Kidney tubule cell (primary cell): Measurements from ENCODE around the gene PHIP.

Experiments
- DNase-seq: peaks from one replicate; pipeline ENCODE4 v3.0.0-alpha.2; 2018; ENCODE audit warnings: low spot score

Gene PHIP

DNA sequence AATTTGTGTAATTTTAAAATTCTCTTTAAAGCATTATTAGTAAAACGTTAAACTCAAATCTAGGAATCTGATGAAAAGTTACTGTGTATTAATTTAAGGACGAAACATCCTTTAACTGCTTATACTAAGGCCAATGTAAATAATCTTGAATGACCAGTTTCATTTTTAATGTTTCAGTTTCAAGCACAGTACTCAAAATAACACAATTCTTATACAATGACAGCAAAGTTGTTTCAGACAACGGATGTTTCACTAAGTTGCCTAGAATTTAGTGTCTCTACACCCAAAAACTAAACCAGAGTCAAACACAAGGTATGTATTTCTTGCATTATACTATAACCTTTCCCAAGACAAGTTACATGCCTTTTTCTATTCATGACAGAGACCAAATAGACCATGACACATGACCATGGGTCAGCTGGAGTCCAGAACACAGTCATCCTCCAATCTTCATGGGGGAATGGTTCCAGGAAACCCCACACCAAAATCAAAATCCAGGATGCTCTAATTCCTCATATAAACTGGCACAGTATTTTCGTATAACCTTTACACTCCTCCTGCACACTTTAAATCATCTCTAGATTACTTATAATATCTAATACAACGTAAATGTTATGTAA lies 7.7 kb downstream of the PHIP start:
- DNase-seq, result peak; percentile 44

GRCh38 chr6:79066828-79067227 lies 11.2 kb downstream of the PHIP start:
- DNase-seq, result no peak

DNA sequence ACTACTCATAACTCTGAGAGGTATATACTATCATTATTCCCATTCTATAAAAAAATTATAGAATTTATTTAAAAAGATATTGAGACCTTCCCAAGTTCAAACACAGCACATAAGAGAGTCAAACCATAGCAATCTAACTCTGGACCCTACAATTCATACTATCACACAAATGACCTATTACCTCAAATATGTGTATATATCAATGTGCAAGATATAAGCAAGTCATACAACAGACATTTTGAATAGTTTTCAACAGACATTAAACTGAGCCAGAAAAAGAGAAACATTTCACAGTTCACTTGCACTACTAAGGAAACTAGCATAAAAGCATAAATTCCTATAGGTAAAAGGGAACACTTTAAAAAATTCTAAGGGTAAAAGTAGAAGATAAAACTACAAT lies 11.7 kb downstream of the PHIP start:
- no peak for DNase-seq

DNA sequence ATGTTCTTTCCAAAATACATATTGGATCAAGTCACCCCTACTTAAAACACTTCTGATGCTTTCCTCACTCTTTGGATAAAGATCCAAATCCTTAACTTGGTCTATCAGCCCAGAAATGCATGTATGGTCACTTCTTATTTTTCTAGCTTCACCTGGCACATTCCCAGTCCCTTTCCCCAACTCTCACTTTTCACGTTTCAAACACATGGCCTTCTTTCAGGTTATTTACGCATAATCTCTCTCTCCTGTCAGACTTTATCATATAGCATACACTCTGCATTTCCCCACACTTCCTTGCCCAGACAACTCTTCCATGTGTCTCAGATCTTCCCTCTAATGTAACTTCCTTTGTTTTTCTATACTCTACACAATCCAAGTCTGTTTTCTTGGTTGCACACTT lies 12.8 kb downstream of the PHIP start:
- no peak for DNase-seq

DNA sequence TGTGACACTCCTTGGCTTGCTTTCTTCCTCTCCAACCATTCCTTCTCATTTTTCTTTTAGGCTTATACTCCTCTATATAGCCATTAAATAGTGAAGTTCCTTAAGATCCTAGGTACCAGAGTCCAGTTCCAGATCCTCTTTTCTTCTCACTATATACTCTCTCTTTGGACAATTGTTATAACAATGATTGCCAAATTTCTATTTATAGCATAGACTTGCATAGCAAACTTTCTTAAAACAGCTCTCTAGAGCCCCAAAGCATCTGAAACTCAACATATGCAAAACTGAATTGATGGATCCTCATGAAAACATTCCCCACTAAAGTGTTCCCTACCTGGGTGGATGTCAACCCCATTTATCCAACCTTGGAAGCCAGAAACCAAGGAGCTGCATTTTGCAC lies 13.4 kb downstream of the PHIP start:
- DNase-seq, result no peak

GRCh38 chr6:79062708-79063107 lies 15.3 kb downstream of the PHIP start:
- no peak for DNase-seq

DNA sequence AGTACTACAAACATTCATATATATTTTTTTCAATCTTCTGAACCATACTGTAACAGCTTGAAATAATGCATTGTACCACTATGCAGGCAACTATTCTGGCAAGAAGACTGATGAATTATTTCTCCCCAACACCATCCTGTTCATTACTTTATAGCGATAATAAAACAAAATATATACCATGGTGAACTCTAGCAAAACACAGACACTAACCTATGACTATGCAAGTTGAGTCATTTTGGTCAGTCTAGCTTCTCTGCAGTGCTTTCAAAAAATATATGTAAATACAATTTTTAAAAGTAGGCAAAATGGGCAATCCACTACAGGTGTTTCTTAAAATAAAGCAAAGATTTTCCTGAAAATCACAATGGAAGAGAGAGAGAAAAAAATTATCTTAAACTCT lies 20.3 kb downstream of the PHIP start:
- no peak for DNase-seq

GRCh38 chr6:79056226-79056625 lies 21.8 kb downstream of the PHIP start:
- no peak for DNase-seq

DNA sequence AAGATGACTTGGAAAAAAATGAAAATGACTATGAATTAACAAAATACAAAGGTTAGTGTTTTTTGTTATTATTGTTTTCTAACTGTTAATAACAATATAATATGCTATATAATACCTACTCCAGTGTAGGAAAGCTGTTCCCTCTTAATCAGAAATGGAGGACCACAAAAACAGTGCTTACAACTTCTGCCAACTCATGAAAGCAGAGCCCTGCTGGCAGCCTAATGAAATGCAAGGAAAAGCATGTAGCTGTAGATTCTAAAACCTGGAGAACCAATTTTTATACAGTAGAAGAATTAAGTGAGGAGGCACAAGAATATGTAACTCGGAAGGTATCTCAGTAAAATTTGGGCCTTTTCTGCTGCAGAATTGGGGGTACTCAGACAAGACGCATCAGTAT lies 29.4 kb downstream of the PHIP start:
- DNase-seq, result peak; percentile 33

DNA sequence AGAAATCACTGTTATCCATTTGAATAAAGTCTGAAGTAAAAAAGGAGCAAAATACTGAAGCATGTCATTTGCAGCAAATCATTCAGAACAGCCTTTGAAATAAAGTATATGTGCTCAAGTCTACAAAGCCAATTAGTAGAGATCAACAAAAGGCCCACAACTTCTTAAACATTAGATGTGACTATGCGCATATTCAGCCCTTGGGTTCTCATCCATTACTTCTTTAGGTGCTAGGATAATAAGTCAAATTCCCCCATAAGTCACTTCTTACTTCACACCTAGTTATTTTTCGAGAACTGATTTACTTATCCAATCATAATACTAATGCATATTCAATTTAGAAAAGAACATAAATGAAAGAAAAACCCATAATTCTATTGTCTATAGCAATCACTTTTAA lies 31.0 kb downstream of the PHIP start:
- no peak for DNase-seq

GRCh38 chr6:79045966-79046365 lies 32.1 kb downstream of the PHIP start:
- DNase-seq, result no peak

DNA sequence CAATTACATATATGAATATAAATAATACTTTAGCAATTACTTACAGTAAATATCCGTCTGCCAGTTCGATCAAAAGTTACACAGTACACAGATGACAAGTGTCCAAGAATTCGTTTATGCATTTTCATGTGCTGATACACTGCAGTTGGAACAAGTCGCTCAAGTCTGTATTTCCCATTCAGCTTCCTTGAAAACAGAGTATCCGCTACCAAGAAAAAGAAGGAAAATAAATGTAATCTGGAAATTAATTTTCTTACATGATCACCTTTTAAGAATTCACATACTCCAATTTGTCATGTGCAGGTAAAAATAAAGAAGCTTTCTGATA lies 35.3 kb downstream of the PHIP start:
- DNase-seq, result peak; percentile 19

- no peak for DNase-seq
Observed at GRCh38 chr6:79042088-79042798, 35.8 kb downstream of the PHIP start.

DNA sequence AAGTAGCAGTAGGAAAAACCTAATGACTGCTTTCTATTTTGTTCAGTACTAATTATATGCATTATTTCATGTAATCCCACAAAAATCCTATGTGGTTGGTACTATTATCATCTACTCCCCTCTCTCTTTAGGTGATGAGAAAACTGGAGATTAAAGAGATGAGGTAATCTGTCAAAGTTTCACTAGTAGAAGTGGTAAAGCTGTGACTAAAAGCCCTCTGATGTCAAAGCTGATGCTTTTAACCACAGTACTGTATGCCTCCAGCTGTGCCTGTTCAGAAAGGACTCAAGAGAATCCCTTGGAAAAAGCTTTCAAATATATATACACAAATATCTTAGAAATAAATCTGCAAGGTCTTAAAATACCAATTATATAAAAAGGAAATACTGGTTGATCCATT lies 38.0 kb downstream of the PHIP start:
- DNase-seq, result peak; percentile 45

- peak; percentile 15 for DNase-seq
Observed at GRCh38 chr6:79038061-79038460, 40.0 kb downstream of the PHIP start.

DNA sequence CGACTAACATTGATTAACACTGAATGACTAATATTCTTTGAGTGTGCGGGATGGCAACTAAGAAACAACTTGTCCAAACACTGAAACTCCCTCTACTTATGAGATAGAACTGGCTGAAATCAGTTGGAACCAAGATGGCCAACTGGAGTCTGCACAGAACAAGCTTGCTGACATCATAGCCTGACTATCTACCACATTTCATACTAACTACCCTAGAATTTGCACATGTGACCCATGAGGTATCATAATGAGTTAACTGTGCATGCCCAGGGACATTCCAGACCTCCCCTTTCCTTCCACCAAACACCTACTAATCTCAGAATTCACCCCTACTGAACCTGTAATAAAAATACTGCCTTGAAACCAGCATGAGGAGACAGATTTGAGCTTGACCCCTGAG lies 43.2 kb downstream of the PHIP start:
- DNase-seq, result peak; percentile 68

- DNase-seq, result no peak
Observed at GRCh38 chr6:79033279-79033678, 44.8 kb downstream of the PHIP start.

DNA sequence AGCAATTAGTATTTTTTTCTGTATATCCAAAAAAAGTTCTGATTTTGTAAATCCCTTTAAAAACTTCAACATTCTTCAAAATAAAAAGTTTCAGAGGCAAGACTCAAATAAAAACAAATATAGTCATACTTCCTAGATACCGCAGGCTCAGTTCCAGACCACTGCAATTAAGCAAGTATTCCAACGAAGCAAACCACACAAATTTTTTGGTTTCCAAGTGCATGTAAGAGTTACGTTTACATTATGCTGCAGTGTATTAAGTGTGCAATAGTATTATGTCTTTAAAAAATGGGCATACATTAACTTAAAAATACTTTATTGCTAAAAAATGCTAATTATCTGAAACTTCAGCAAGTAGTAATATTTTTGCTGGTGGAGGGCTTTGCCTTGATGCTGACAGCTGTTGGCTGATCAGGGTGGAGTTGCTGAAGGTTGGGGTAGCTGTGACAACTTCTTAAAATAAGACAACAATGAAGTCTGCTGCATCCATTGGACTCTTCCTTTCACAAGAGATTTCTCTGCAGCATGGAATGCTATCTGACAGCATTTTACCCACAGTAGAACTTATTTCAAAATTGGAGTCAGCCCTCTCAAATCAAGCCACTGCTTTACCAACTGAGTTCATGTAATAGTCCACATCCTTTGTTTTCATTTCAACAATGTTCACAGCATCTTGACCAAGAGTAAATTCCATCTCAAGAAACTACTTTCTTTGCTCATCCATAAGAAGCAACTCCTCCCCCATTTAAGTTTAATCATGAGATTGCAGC lies 46.0 kb downstream of the PHIP start:
- DNase-seq, result no peak

DNA sequence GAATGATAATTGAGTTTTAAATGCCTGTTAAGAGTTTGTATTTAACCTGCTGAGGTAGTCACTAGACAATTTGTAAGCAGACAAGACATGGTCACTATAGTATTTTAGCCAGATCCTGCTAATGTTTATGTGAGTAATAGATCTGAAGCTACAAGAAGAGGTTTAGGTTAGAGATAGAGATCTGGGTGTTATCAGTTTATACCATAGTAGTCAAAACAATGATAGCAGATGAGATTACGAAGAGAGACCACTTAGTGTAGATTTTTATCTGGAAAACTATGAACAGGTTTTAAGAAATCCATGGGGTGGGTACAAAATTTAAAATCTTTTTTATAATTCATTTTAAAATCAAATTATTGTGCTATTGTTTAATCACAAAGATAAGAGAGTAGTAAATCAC lies 47.5 kb downstream of the PHIP start:
- no peak for DNase-seq

- no peak for DNase-seq
Observed at GRCh38 chr6:79030023-79030422, 48.0 kb downstream of the PHIP start.

- no peak for DNase-seq
Observed at GRCh38 chr6:79028641-79029314, 49.3 kb downstream of the PHIP start.

GRCh38 chr6:79011940-79012339 lies 66.1 kb downstream of the PHIP start:
- DNase-seq, result no peak

DNA sequence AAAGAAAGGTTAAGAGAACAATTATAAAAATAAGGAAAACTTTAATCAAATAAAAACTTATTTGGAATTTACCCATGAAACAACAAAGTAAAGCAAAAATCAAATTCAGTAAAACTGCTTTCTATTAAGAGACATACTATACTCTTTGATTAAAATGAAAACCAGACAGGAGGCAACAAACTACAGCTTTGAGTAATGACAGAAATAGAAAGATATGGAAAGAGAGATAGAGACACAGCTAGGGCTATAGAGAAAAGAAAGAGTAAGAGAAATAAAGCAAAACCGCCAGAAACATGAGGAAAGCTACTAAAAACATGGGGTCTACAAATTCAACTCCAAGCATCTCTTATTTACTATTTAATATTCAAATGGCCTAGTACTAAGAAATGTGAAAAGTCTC lies 67.6 kb downstream of the PHIP start:
- DNase-seq, result no peak
